HCT116 (cell line): Measurements from ENCODE around the gene DOHH. TPM values are rescaled to one million over a fixed set of nuclear protein-coding genes. Genes with fewer than 3 reads are reported as not detected.

ENCODE experiments used
- ATAC-seq: fragments of 200-7000 bp; cut with Tn5 transposase; 2 replicates; pipeline ENCODE4 v1.9.1; 2020; ENCODE audit warnings: mild to moderate bottlenecking, moderate library complexity
- BruUV-seq: library from RNA; stranded (reverse); fragments of 400-500 nt; replicated peaks from 2 replicates; lab custom pipeline; 2021; lab: Mats Ljungman, UMichigan
- CTCF ChIA-PET: fragments of 300-600 bp; sonication (Branson Sonifier 250); formaldehyde crosslinking; loops from one replicate; lab custom pipeline; 2021; ENCODE audit warnings: antibody characterized with exemption; lab: Charles Lee
- POLR2A ChIA-PET: fragments of 300-600, 350-600 bp; sonication (Branson Sonifier 250); formaldehyde crosslinking; loops from one replicate; lab custom pipeline; 2021; ENCODE audit warnings: antibody characterized with exemption; lab: Charles Lee
- RAD21 ChIA-PET, 2 experiments: fragments of 300-600 bp; sonication (Branson Sonifier 250); formaldehyde crosslinking; loops; one replicate each; lab custom pipeline; 2023; ENCODE audit warnings: low total read pairs in 2 of 2; ENCODE audit not compliant: uncharacterized antibody in 2 of 2, unreplicated experiment in 2 of 2, low non-redundant PET in 1 of 2; lab: Charles Lee
- DNase-seq: peaks from one replicate; pipeline ENCODE4 v3.0.0-alpha.2; 2010; ENCODE audit warnings: low read depth, low spot score
- H2AFZ ChIP-seq: fragments of 200-600 bp; shearing (Covaris generic), sonication (generic); 2 replicates; pipeline ENCODE4 v1.6.1; 2017; ENCODE audit warnings: low read depth, mixed run types, mixed read lengths, antibody characterized with exemption, low read length; ENCODE audit not compliant: poor library complexity, severe bottlenecking
- H3K27ac ChIP-seq: 2 replicates; pipeline ENCODE4 v1.5.1; 2012; ENCODE audit warnings: low read depth, low read length
- H3K27me3 ChIP-seq: fragments of 200-600 bp; sonication (generic); 2 replicates; pipeline ENCODE4 v1.6.1; 2016; ENCODE audit warnings: mixed run types, low read length, mixed read lengths; ENCODE audit not compliant: insufficient read depth
- H3K36me3 ChIP-seq, 2 experiments: fragments of 200-500 bp in 1 of 2; fragments of 200-600 bp in 1 of 2; sonication (Bioruptor generic) in 1 of 2; sonication (generic) in 1 of 2; 2 replicates each; pipeline versions ENCODE4 v1.5.1 to v1.6.1; 2014 to 2016; ENCODE audit warnings: low read length in 2 of 2, inconsistent platforms in 1 of 2, mixed read lengths in 1 of 2, mixed run types in 1 of 2; ENCODE audit not compliant: insufficient read depth in 2 of 2, control insufficient read depth in 1 of 2
- H3K4me1 ChIP-seq, 2 experiments: fragments of 200-600 bp in 1 of 2; sonication (generic) in 1 of 2; 2 replicates each; pipeline versions ENCODE4 v1.5.1 to v1.6.1; 2012 to 2017; ENCODE audit warnings: low read length in 2 of 2, inconsistent platforms in 1 of 2, mild to moderate bottlenecking in 1 of 2, mixed read lengths in 1 of 2, mixed run types in 1 of 2, moderate library complexity in 1 of 2; ENCODE audit not compliant: insufficient read depth in 2 of 2, control insufficient read depth in 1 of 2
- H3K4me2 ChIP-seq: fragments of 200-600 bp; sonication (generic); 2 replicates; pipeline ENCODE4 v1.6.1; 2017; ENCODE audit warnings: mixed run types, low read length, mixed read lengths
- H3K4me3 ChIP-seq, 2 experiments: fragments of 200-600 bp in 1 of 2; sonication (generic) in 1 of 2; replicated peaks in 1 of 2; 2 replicates each; pipeline ENCODE4 v1.5.1; 2011 to 2016; ENCODE audit warnings: low read length in 2 of 2, control low read depth in 1 of 2, low read depth in 1 of 2, mild to moderate bottlenecking in 1 of 2, mixed read lengths in 1 of 2, mixed run types in 1 of 2
- H3K79me2 ChIP-seq: fragments of 200-600 bp; sonication (generic); 2 replicates; pipeline ENCODE4 v1.6.1; 2017; ENCODE audit warnings: mild to moderate bottlenecking, mixed run types, low read length, moderate library complexity, mixed read lengths; ENCODE audit not compliant: insufficient read depth
- H3K9ac ChIP-seq: fragments of 200-600 bp; sonication (generic); 2 replicates; pipeline ENCODE4 v1.6.1; 2016; ENCODE audit warnings: low read length, mixed read lengths
- H3K9me2 ChIP-seq: fragments of 200-600 bp; sonication (generic), shearing (Covaris generic); 2 replicates; pipeline ENCODE4 v1.6.1; 2017; ENCODE audit warnings: mixed run types, mild to moderate bottlenecking, moderate library complexity; ENCODE audit not compliant: insufficient read depth
- H3K9me3 ChIP-seq, 2 experiments: fragments of 200-500 bp in 1 of 2; fragments of 200-600 bp in 1 of 2; sonication (Bioruptor generic) in 1 of 2; sonication (generic) in 1 of 2; 2 replicates each; pipeline ENCODE4 v1.6.1; 2014 to 2017; ENCODE audit warnings: low read length in 2 of 2, mixed read lengths in 2 of 2, inconsistent platforms in 1 of 2, low read depth in 1 of 2, mild to moderate bottlenecking in 1 of 2, mixed run types in 1 of 2, moderate library complexity in 1 of 2; ENCODE audit not compliant: control insufficient read depth in 1 of 2, insufficient read depth in 1 of 2
- H4K20me1 ChIP-seq: fragments of 200-600 bp; sonication (generic), shearing (Covaris generic); 2 replicates; pipeline ENCODE4 v1.6.1; 2017; ENCODE audit warnings: mixed run types, mild to moderate bottlenecking, moderate library complexity; ENCODE audit not compliant: insufficient read depth
- CEBPB ChIP-seq: IDR thresholded peaks from 2 replicates; pipeline ENCODE4 v1.6.1; 2012; ENCODE audit warnings: low read depth
- CTCF ChIP-seq, 3 experiments: fragments of 200-600 bp in 1 of 3; sonication (generic) in 1 of 3; IDR thresholded peaks in 2 of 3; conservative IDR thresholded peaks in 1 of 3; 2 replicates each; pipeline ENCODE4 v1.5.1; 2012 to 2017; ENCODE audit warnings: low read depth in 2 of 3, low read length in 2 of 3, antibody characterized with exemption in 1 of 3, borderline replicate concordance in 1 of 3, control low read depth in 1 of 3, mild to moderate bottlenecking in 1 of 3, mixed read lengths in 1 of 3, mixed run types in 1 of 3, moderate library complexity in 1 of 3; ENCODE audit not compliant: insufficient read depth in 1 of 3
- EGR1 ChIP-seq: IDR thresholded peaks from 2 replicates; pipeline ENCODE4 v1.6.1; 2012; ENCODE audit warnings: low read depth
- ELF1 ChIP-seq: IDR thresholded peaks from 2 replicates; pipeline ENCODE4 v1.6.1; 2012; ENCODE audit warnings: low read depth, borderline replicate concordance
- EZH2phosphoT487 ChIP-seq: fragments of 200-600 bp; IDR thresholded peaks from 2 replicates; pipeline ENCODE4 v1.6.1; 2018; ENCODE audit warnings: antibody characterized with exemption, borderline replicate concordance
- FOSL1 ChIP-seq: IDR thresholded peaks from 2 replicates; pipeline ENCODE4 v1.6.1; 2012; ENCODE audit warnings: low read depth
- JUND ChIP-seq: IDR thresholded peaks from 2 replicates; pipeline ENCODE4 v1.6.1; 2012
- POLR2A ChIP-seq: IDR thresholded peaks from 2 replicates; pipeline ENCODE4 v1.7.0; 2011; ENCODE audit warnings: borderline replicate concordance; ENCODE audit not compliant: insufficient read depth, insufficient read length; ENCODE audit errors: extremely low read depth
- POLR2AphosphoS5 ChIP-seq: IDR thresholded peaks from 2 replicates; pipeline ENCODE4 v1.6.1; 2011; ENCODE audit warnings: mild to moderate bottlenecking, low read depth, low read length, moderate library complexity
- RAD21 ChIP-seq: IDR thresholded peaks from 2 replicates; pipeline ENCODE4 v1.6.1; 2012; ENCODE audit warnings: low read depth, mild to moderate bottlenecking
- SP1 ChIP-seq: IDR thresholded peaks from 2 replicates; pipeline ENCODE4 v1.6.1; 2012; ENCODE audit warnings: low read depth
- SRF ChIP-seq: IDR thresholded peaks from 2 replicates; pipeline ENCODE4 v1.6.1; 2012; ENCODE audit warnings: low read depth
- YY1 ChIP-seq: IDR thresholded peaks from 2 replicates; pipeline ENCODE4 v1.6.1; 2011; ENCODE audit warnings: low read length, low read depth, moderate library complexity, mild to moderate bottlenecking; ENCODE audit not compliant: insufficient replicate concordance; ENCODE audit errors: extremely low read depth
- ZFX ChIP-seq: fragments of 450-650 bp; IDR thresholded peaks from 2 replicates; pipeline ENCODE4 v1.6.1; 2017
- intact Hi-C: fragments of 100-400 bp; cut with micrococcal nuclease; formaldehyde crosslinking; loops from 2 replicates; pipeline ENCODE4 v1.10.0; 2022
- total RNA-seq: library from RNA; stranded (reverse); gene quantifications from one replicate; pipeline ENCODE4 v1.2.1, GENCODE V29; 2021; ENCODE audit not compliant: unreplicated experiment
- TF ChIP-seq, protein P1 (sequence below): IDR thresholded peaks from 2 replicates; pipeline ENCODE4 v1.6.1; 2012
- TF ChIP-seq, protein P2 (sequence below): IDR thresholded peaks from 2 replicates; pipeline ENCODE4 v1.6.1; 2011; ENCODE audit warnings: mild to moderate bottlenecking, low read length, moderate library complexity; ENCODE audit not compliant: insufficient replicate concordance; ENCODE audit errors: extremely low read depth

The DOHH gene
- total RNA-seq, 1 experiment from 2014 or later: 20.9 TPM

DNA sequence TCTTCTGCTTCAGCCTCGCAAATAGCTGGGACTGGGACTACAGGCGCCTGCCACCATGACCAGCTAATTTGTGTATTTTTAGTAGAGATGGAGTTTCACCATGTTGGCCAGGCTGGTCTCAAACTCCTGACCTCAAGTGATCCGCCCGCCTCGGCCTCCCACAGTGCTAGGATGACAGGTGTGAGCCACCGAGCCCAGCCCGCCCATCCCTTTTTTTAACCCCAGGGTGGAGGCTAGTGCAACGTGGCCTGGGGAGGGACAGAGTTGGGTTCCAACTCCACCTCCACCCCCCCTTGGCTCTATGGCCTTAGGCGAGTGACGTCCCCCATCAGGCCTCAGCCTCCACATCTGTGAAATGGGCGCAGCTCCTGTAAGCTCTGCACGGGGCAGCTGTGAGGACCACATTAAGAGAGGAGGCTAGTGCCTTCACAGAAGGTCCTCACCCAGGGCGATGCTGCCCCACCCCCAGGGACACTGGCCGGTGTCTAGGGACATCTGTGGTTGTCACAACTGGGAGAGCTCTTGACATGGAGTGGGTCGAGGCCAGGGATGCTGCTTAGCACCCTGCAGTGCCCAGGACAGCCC, 57.9 kb downstream of the DOHH start:
- Histone ChIP-seq H3K4me1 (peaks cover 0 to 4% of the 10 kb centered on the region in 2 experiments; a peak in 1 of 4 replicates), H3K9me3 (no peaks in the 10 kb centered on the region), H4K20me1 (no peaks in the 10 kb centered on the region), H3K4me2 (no peak overlapping the region), H3K79me2 (peaks cover 55% of the 10 kb centered on the region), H3K27ac (no peak overlapping the region), H3K4me3 (no peak overlapping the region), H3K27me3 (no peaks in the 10 kb centered on the region), H2AFZ (no peak overlapping the region), H3K9ac (no peak overlapping the region), H3K36me3 (peaks cover 10 to 36% of the 10 kb centered on the region in 2 experiments; a peak in 3 of 4 replicates)
- ChIA-PET POLR2A (no interaction called here), CTCF (interaction anchor here (1.0 kb wide), 1 partner anchor 13 kb away, joined by 6 read pairs; no protein-coding TSS in a partner anchor)
- ATAC-seq (no peak), DNase-seq (no peak)
- intact Hi-C loops: no loop called here
- BruUV-seq: no TSS peak
- TF ChIP-seq FOSL1 (no peak), POLR2A (no peak), JUND (no peak), ELF1 (no peak), EGR1 (no peak), RAD21 (no peak), CTCF (IDR thresholded peaks at IDR 0.05 in 2 of 3, conservative IDR thresholded peaks at IDR 0.05 in 1 of 3; ENCODE audit: borderline replicate concordance in 1 of 3, insufficient read depth in 1 of 3, low read depth in 2 of 3, low read length in 2 of 3) (no peak), POLR2AphosphoS5 (no peak), ZFX (no peak), EZH2phosphoT487 (no peak), CEBPB (no peak), SP1 (no peak), SRF (no peak), YY1 (no peak)
- TF ChIP-seq, protein P1, sequence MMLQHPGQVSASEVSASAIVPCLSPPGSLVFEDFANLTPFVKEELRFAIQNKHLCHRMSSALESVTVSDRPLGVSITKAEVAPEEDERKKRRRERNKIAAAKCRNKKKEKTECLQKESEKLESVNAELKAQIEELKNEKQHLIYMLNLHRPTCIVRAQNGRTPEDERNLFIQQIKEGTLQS: no peak
- TF ChIP-seq, protein P2, sequence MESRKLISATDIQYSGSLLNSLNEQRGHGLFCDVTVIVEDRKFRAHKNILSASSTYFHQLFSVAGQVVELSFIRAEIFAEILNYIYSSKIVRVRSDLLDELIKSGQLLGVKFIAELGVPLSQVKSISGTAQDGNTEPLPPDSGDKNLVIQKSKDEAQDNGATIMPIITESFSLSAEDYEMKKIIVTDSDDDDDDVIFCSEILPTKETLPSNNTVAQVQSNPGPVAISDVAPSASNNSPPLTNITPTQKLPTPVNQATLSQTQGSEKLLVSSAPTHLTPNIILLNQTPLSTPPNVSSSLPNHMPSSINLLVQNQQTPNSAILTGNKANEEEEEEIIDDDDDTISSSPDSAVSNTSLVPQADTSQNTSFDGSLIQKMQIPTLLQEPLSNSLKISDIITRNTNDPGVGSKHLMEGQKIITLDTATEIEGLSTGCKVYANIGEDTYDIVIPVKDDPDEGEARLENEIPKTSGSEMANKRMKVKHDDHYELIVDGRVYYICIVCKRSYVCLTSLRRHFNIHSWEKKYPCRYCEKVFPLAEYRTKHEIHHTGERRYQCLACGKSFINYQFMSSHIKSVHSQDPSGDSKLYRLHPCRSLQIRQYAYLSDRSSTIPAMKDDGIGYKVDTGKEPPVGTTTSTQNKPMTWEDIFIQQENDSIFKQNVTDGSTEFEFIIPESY: no peak
- TF ChIP-seq, all 23 proteins: peak for 0
- RAD21 ChIA-PET: no interaction called here
- no peaks in the 10 kb centered on the region for H3K9me2 ChIP-seq
